HG03558 (cell line): ENCODE measurements around the gene CSGALNACT2.
"Not testable (repeated sequence)": the region's sequence is repeated elsewhere in the genome, so short reads cannot be mapped to it uniquely, and the experiment has no call there.

ENCODE experiments used
- ATAC-seq: cut with Tn5 transposase; IDR thresholded peaks from one replicate; pipeline ENCODE4 v1.9.1; 2021; ENCODE audit warnings: moderate number of reproducible peaks; ENCODE audit not compliant: unreplicated experiment; ENCODE audit errors: extremely low read depth

Gene CSGALNACT2, protein sequence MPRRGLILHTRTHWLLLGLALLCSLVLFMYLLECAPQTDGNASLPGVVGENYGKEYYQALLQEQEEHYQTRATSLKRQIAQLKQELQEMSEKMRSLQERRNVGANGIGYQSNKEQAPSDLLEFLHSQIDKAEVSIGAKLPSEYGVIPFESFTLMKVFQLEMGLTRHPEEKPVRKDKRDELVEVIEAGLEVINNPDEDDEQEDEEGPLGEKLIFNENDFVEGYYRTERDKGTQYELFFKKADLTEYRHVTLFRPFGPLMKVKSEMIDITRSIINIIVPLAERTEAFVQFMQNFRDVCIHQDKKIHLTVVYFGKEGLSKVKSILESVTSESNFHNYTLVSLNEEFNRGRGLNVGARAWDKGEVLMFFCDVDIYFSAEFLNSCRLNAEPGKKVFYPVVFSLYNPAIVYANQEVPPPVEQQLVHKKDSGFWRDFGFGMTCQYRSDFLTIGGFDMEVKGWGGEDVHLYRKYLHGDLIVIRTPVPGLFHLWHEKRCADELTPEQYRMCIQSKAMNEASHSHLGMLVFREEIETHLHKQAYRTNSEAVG

DNA sequence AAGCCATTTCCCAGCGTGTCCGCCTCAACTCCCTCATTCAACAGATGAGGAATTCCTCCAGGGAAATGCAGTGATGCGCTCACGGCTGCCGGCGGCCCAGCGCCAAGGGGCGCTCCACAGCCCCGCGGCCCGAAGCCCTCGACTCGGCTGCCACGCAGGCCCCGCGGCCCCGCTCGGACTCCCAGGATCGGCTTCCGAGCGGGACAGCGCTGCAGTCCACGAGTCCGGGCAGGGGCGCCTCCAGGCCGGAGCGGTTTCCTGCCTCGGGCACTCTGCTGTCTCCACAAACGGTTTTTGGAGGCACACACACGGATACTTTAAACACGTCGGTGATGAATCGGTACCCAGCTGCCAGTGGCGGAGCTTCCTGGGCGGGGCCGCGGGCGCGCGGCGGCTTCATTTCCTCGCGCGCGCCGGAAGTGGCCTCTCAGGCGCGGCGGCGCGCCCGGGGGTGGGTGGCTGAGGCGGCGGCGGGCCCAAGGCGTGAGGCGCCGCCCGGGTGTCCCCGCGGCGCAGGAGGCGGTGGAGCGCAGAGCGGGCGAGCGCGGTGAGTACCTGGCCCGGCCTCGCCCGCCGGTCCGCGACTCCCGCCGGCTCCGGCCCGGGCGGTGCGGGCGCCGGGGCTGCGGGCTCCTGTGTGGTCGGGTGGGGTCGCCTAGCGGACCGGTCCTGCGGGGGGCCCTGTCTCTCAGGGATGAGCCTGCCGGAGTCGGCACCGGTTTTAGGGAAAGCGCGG, at the start of gene CSGALNACT2:
Gene CSGALNACT2 (plus strand): TSS at position 425 of the 736 bp plus-strand sequence. CDS start 16,705 bp downstream, outside the sequence.
- ATAC-seq: peak; percentile 47

DNA sequence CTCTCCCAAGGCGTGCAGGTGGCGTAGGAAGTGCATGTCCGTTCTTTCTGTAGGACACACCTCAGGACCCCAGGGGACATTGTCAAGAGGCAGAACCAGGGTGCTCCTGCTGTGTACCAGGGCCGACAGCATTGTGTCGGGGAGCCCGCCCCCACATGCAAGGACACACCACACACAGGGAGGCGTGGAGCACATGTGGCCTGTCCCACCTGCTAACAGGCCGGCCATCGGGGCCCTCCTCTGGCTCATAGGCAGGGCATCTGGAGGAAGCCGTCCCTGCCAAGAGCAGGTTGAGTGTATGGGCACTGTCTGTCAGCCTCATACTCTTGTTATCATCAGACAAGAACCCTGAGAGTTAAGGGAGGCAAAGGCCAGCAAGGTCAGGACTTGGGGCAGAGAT, 48.7 kb upstream of the CSGALNACT2 start:
- ATAC-seq: no peak

DNA sequence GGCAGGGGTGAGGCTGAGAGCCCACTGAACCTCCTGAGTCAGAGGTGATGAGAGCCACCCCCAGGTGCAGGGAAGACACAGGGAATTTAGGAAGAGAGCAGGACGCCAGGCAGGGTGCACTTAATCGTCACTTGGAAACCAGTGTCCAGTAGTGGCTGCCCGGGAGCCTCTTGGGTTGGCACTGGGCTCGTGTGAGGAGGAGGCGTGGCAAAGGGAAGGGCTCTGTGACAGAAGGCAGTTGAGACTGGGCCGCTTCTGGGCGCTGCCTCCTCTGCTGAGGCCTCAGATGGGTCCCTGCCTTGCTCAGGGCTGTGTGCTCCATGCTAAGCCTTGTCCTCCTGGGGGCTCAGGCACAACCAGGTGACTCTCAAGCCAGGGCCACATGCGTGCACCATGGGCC, 48.1 kb upstream of the CSGALNACT2 start:
- ATAC-seq: no peak

DNA sequence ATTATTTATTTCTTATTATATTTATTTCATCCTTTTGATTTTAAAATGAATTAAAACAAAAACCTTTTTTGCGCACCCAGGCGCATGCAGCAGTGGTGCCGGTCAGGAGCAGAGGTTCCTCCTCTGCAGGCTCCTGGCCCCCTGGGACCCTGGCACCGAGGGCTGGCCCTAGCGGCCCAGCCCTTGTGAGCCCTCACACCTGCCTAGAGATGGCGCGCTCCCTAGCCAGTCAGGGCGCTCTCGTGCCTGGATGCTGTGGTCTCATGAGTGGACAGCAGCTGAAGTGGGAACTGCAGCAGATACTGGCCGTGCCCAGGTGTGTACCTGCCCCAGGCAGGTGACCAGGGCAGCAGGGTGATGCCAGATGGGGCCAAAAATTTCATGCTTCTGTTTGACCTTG, 47.6 kb upstream of the CSGALNACT2 start:
- no peak for ATAC-seq

DNA sequence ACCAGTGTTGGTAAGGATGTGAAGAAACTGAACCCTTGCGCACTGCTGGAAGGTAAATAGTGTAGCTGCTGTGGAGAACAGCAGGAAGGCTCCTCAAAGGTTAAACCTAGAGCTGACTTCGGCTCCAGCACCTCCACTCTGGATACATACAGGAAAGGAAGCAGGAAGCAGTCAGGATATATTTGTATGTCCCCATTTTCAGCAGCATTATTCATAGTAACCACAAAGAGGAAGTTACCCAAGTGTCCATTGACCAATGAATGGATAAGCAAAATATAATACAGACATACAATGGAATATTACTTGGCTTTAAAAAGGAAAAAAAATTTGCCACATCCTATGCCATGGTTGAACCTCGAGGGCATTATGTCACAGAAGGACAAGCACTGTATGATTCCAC, 46.4 kb upstream of the CSGALNACT2 start:
- no peak for ATAC-seq

DNA sequence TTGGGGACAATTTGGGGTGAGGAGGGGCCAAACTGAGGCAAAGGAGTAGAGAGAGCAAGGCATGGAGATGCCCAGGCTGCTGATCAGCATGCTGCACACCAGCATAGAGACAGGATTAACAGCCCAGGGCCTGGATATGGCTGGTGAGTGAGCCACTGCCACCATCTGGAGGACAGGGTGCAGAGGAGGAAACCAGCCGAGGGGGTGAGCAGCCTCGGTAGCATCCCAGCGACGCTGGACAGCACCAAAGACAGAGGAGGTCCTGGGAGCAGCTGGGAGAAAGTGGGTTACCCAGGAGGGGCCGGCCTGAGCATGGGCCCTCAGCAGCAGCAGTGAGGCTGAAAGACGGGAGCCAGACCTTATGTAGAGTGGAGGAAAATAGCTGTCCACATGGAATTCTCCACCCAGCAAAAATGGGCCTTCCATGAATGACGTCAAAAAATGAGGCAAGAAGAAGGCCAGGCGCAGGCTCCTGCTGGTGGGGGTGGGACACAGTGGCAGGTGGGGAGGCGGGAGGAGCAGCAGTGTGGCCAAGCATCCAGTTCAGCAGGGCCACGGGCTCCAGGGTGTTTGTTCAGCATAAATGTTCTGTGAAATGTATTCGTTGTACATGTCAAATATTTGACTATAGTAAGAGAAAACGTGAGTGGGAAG, 44.7 kb upstream of the CSGALNACT2 start:
- no peak for ATAC-seq

DNA sequence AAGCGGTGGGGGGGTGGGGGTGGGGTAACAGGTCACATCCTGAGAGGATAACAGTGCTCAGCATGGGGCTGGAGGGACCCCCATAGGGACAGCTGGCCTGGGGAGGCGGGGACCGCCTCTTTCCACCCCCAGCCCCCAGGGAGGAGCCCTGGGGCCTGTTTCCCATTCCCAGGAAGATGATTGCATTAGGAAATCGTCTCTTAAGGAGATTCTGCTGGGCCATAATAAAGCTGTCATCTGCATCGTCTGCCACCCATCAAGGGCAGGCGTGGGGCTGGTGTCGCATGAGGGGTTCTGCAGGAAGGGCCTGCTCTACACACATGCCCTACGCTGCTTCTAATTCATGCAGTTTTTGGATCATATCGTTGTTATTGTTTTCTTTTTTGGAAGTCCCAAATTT, 44.2 kb upstream of the CSGALNACT2 start:
- no peak for ATAC-seq

DNA sequence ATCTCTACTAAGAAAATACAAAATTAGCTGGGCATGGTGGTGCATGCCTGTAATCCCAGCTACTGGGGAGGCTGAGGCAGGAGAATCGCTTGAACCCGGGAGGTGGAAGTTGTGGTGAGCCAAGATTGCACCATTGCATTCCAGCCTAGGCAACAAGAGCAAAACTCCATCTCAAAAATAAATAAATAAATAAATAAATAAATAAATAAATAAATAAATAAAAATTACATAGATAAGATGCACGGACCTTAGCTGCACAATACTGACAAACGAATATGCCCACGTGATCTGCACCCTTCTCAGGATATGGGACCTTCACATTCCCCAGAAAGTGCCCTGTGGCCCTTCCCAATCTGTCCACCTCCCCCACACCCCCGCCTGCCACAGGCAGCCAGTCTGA, 38.9 kb upstream of the CSGALNACT2 start:
- not testable (repeated sequence) for ATAC-seq

DNA sequence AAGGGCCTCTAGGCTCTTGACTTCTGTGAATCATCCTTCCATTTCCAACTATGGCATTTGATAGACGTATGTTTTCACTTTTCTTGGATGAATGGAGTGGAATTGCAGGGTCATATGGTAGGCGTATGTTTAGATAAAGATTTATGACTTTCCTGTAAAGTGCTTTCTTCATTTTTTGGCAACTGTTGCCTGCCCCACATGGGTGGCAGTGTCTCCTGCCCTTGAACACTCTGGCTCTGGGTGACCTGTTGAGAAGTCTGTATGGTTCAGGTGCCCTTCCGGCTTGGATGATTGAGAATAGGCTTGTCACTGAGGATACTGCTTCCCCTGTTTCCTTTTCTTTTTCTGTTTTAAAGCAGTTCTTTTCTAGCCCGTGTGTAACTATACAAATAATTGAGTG, 38.3 kb upstream of the CSGALNACT2 start:
- no peak for ATAC-seq

DNA sequence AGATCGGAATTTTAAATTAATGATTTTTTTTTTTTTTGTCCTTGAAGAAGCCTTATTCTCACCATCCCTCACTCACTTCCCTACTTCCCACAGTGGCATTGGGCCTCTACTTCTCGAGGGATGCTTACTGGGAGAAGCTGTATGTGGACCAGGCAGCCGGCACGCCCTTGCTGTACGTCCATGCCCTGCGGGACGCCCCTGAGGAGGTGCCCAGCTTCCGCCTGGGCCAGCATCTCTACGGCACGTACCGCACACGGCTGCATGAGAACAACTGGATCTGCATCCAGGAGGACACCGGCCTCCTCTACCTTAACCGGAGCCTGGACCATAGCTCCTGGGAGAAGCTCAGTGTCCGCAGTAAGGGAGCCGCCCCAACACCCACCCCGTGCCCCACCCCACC, 37.9 kb upstream of the CSGALNACT2 start:
- ATAC-seq: no peak

DNA sequence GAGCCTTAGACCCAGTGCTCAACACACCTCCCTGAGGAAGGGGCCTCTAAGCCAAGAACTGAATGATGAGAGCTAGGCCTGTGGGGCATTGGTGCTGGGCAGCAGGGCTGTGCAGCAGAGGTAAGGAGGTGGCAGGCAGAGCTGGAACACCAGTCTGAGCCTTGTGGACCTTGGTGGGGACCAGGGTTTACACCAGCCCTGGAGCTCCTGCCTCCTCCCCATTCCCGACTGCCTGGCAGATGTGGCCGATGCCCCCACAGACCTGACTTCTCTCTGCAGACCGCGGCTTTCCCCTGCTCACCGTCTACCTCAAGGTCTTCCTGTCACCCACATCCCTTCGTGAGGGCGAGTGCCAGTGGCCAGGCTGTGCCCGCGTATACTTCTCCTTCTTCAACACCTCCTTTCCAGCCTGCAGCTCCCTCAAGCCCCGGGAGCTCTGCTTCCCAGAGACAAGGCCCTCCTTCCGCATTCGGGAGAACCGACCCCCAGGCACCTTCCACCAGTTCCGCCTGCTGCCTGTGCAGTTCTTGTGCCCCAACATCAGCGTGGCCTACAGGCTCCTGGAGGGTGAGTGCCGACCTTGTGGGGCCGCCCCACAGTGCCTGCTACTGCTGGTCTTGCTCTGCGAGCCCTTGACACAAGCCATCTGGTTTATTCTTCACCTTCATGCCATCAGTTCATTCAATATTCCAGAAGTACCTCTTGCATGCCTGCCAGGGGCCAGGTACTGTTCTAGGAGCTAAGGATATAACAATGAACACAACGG, 36.0 kb upstream of the CSGALNACT2 start:
- ATAC-seq: no peak

DNA sequence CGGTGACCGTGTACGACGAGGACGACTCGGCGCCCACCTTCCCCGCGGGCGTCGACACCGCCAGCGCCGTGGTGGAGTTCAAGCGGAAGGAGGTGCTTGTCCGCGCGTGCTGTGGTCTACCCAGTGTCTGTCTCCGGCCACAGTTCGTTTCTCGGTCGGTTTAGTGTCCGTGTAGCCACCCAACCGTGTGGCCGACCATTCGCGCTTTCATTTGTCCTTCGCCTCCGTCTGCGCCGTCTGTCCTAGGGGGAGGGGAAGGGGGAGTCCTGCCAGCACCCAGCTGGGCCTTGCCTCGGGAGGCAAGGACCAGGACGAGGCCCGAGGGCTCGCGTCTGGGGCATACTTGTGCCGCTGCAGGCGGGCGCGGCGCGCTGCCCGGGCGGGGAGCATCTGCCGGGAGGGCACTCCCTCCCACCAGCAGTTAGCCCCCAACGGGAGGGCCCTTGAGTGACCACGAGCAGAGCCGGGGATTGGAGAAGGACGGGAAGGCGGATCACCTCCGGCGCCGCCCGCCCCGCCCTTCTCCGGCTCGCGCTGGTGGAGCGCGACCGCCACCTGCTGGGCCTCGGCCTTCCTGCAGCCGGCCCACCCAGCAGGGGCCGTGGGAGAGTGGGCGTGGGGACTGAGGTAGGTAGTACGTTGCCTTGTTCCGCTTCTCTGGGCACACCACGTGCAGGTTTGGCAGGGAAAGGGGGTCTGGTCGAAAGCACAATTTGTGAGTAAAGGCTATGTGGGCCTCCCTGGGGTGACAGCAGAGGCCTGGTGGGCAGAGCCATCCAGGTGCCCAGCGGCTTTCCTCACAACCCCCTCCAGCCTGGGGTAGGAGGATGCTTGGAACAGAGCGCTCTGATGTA, 32.9 kb upstream of the CSGALNACT2 start:
- ATAC-seq: peak; percentile 67

DNA sequence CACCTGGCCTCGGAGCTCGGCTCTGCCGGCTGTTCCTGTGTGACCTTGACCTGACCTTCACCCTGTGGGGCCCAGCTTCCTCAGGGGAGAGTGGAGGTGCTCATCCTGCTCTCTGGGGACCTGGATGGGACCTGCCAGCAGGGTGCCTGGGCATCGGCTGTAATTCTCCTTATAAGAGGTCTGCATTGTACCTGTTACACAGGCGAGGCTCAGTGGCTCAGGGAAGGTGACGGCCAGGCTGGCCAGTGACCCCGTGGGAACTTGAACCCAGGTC, 32.4 kb upstream of the CSGALNACT2 start:
- no peak for ATAC-seq

DNA sequence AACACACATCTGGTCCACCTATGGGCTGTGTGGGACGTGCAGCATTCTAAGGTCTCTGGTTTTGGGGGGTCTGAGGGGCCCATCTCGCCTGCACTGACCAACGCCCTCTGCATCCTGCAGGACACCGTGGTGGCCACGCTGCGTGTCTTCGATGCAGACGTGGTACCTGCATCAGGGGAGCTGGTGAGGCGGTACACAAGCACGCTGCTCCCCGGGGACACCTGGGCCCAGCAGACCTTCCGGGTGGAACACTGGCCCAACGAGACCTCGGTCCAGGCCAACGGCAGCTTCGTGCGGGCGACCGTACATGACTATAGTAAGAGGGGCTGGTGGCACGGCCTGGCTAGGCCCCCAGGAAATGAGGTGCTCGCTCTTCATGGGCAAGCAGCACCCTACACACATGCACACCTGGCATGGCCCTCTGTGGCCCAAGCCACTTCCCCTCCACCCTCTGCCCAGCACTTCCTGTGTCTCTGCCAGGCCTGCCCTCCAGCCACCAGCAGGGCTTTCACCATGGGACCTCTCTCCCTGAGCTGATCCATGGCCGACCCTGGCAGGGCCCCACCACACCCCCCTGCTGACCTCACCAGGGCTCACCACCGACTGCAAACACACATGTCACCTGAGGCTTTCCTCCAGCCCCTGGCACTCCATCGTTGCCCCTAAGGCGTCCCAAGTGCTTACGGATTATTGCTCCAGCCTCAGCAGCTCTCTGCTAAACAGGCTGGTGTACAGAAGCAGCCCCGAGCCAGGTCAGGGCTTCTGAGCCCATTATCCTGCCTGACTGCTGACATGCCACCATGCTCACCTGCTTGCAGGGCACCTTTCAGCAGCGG, 31.8 kb upstream of the CSGALNACT2 start:
- no peak for ATAC-seq

DNA sequence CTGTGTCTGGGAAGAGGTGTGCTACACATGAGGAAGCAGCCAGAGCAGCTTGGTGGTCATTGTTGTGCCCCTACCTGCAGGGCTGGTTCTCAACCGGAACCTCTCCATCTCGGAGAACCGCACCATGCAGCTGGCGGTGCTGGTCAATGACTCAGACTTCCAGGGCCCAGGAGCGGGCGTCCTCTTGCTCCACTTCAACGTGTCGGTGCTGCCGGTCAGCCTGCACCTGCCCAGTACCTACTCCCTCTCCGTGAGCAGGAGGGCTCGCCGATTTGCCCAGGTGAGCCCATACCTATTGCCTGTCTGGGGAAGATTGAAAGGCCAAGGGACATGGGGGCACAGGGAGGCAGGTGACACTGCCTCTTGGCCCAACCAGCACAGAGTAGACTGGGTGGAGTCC, 29.3 kb upstream of the CSGALNACT2 start:
- ATAC-seq: no peak

DNA sequence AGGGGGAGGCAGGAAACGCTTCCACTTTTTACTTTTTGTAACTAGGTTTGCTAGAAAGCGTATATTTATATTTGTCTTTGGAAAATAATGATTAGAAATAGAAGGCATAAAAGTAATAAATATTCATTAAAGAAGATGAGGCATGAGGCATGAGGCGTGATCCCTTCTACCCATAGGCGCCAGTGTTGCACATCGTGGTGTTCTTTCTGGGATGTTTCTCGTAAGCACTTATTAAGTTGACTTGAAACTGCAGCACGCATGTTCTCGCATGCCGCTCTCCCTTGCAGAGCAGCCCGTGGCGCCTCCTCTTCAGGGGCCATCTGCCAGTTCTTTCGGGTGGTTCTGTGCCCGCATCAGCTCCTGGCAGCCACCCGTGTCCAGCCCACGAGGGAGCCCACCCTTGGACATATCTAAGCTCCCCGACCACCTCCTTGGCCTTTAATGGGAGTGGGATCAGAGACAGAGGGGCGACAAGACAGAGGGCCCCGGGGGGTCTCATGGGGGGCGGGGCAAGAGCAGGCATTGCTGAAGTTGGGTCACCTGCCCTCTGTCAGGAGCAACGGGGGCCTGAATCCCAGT, 28.5 kb upstream of the CSGALNACT2 start:
- no peak for ATAC-seq

DNA sequence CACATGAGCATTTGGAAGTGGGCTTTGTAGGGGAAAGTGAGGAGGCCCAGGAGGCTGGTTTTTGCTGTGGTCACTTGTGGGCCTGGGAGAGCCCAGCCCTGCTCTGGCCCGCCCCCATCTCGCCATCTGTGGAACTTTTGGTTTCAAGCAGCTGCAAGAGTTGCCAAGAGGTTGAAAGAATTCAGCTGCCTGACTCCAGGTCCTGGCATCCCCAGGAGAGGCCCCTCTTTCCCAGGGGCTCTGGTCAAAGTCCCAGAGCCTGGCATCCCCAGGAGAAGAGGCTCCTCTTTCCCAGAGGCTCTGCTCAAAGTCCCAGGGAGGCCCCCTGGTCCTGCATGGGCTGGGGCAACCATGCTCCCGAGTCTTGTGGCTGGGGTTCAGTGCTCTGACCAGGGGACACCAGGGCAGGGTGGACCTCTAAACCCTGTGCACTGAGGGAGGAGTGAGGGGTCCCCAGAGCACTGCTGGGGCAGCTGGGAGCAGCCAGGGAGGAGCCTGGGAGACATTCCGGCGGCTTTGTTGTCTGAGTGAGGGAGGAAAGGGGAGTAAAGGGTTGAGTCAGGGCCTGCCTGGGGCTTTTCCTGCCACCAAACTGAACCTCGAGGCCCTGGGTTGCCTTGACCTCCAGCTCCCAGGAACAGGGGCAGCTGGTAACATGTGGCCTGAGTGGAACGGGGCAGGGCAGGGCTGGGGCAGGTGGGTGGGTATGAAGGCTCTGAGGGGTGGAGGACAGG, 27.7 kb upstream of the CSGALNACT2 start:
- no peak for ATAC-seq

DNA sequence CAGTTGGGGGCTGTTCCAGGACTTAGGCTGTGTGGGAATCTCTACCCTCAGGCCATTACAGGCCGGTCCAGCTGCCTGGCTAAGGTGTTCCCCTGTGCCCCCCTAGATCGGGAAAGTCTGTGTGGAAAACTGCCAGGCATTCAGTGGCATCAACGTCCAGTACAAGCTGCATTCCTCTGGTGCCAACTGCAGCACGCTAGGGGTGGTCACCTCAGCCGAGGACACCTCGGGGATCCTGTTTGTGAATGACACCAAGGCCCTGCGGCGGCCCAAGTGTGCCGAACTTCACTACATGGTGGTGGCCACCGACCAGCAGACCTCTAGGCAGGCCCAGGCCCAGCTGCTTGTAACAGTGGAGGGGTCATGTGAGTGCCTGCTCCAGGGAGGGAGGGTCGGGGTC, 27.1 kb upstream of the CSGALNACT2 start:
- ATAC-seq: no peak
